HEK293 (cell line): ENCODE data around the gene CEBPE.

Experiments
- EGR2 ChIP-seq: fragments of 450-650 bp; formaldehyde crosslinking; IDR thresholded peaks from 2 replicates; pipeline ENCODE4 v1.5.1; 2016; ENCODE audit warnings: low read depth, missing biosample characterization, missing genetic modification characterization
- GLIS1 ChIP-seq: fragments of 450-650 bp; formaldehyde crosslinking; IDR thresholded peaks from 2 replicates; pipeline ENCODE4 v1.5.1; 2016; ENCODE audit warnings: missing biosample characterization, missing genetic modification characterization
- GLIS2 ChIP-seq: fragments of 450-650 bp; formaldehyde crosslinking; IDR thresholded peaks from 2 replicates; pipeline ENCODE4 v1.5.1; 2016; ENCODE audit warnings: missing biosample characterization, missing genetic modification characterization
- INSM2 ChIP-seq: fragments of 450-650 bp; formaldehyde crosslinking; IDR thresholded peaks from 2 replicates; pipeline ENCODE4 v1.5.1; 2016; ENCODE audit warnings: missing biosample characterization, missing genetic modification characterization
- PRDM1 ChIP-seq: fragments of 450-650 bp; formaldehyde crosslinking; IDR thresholded peaks from 2 replicates; pipeline ENCODE4; 2016; ENCODE audit warnings: missing biosample characterization, missing genetic modification characterization
- SP2 ChIP-seq: fragments of 450-650 bp; formaldehyde crosslinking; IDR thresholded peaks from 2 replicates; pipeline ENCODE4 v1.5.1; 2016; ENCODE audit warnings: missing biosample characterization, missing genetic modification characterization
- TCF7L2 ChIP-seq: IDR thresholded peaks from 2 replicates; pipeline ENCODE4 v1.6.1; 2011; ENCODE audit warnings: low read depth, mild to moderate bottlenecking, inconsistent platforms, low read length, moderate library complexity, borderline replicate concordance
- ZBTB1 ChIP-seq: fragments of 450-650 bp; formaldehyde crosslinking; IDR thresholded peaks from 2 replicates; pipeline ENCODE4 v1.5.1; 2016; ENCODE audit warnings: missing biosample characterization, missing genetic modification characterization
- ZBTB11 ChIP-seq: fragments of 450-650 bp; formaldehyde crosslinking; conservative IDR thresholded peaks from 2 replicates; pipeline ENCODE4 v1.5.1; 2016; ENCODE audit warnings: low read depth, missing biosample characterization, missing genetic modification characterization
- ZBTB17 ChIP-seq: fragments of 450-650 bp; formaldehyde crosslinking; IDR thresholded peaks from 2 replicates; pipeline ENCODE4 v1.5.1; 2016; ENCODE audit warnings: missing biosample characterization, missing genetic modification characterization
- ZFHX2 ChIP-seq: fragments of 450-650 bp; formaldehyde crosslinking; conservative IDR thresholded peaks from 2 replicates; pipeline ENCODE4 v1.5.1; 2016; ENCODE audit warnings: missing biosample characterization, missing genetic modification characterization
- ZFP41 ChIP-seq: fragments of 450-650 bp; formaldehyde crosslinking; IDR thresholded peaks from 2 replicates; pipeline ENCODE4 v1.5.1; 2016; ENCODE audit warnings: missing biosample characterization, missing genetic modification characterization, borderline replicate concordance
- ZNF140 ChIP-seq: fragments of 450-650 bp; formaldehyde crosslinking; IDR thresholded peaks from 2 replicates; pipeline ENCODE4 v1.5.1; 2016; ENCODE audit warnings: missing biosample characterization, missing genetic modification characterization
- ZNF292 ChIP-seq: fragments of 450-650 bp; formaldehyde crosslinking; IDR thresholded peaks from 2 replicates; pipeline ENCODE4 v1.5.1; 2016; ENCODE audit warnings: low read depth, missing biosample characterization, missing genetic modification characterization, borderline replicate concordance
- ZNF350 ChIP-seq: fragments of 450-650 bp; formaldehyde crosslinking; IDR thresholded peaks from 2 replicates; pipeline ENCODE4 v1.5.0; 2017; ENCODE audit warnings: missing biosample characterization, mild to moderate bottlenecking, missing genetic modification characterization
- ZNF398 ChIP-seq: fragments of 450-650 bp; formaldehyde crosslinking; IDR thresholded peaks from 2 replicates; pipeline ENCODE4 v1.5.1; 2017; ENCODE audit warnings: missing biosample characterization, missing genetic modification characterization
- ZNF518A ChIP-seq: fragments of 450-650 bp; formaldehyde crosslinking; conservative IDR thresholded peaks from 2 replicates; pipeline ENCODE4 v1.5.1; 2016; ENCODE audit warnings: low read depth, missing biosample characterization, missing genetic modification characterization
- ZNF529 ChIP-seq: fragments of 450-650 bp; formaldehyde crosslinking; IDR thresholded peaks from 2 replicates; pipeline ENCODE4 v1.5.1; 2017; ENCODE audit warnings: missing genetic modification characterization, missing biosample characterization; ENCODE audit not compliant: insufficient replicate concordance
- ZSCAN30 ChIP-seq: fragments of 450-650 bp; IDR thresholded peaks from 2 replicates; pipeline ENCODE4 v1.5.1; 2018; ENCODE audit warnings: missing biosample characterization, mild to moderate bottlenecking, missing genetic modification characterization, moderate library complexity
- TF ChIP-seq, protein P1 (sequence below): fragments of 450-650 bp; formaldehyde crosslinking; IDR thresholded peaks from 2 replicates; pipeline ENCODE4 v1.5.1; 2016; ENCODE audit warnings: missing biosample characterization, missing genetic modification characterization, borderline replicate concordance
- TF ChIP-seq, protein P2 (sequence below): fragments of 450-650 bp; formaldehyde crosslinking; IDR thresholded peaks from 2 replicates; pipeline ENCODE4 v1.5.1; 2016; ENCODE audit warnings: missing biosample characterization, missing genetic modification characterization

Gene CEBPE

DNA sequence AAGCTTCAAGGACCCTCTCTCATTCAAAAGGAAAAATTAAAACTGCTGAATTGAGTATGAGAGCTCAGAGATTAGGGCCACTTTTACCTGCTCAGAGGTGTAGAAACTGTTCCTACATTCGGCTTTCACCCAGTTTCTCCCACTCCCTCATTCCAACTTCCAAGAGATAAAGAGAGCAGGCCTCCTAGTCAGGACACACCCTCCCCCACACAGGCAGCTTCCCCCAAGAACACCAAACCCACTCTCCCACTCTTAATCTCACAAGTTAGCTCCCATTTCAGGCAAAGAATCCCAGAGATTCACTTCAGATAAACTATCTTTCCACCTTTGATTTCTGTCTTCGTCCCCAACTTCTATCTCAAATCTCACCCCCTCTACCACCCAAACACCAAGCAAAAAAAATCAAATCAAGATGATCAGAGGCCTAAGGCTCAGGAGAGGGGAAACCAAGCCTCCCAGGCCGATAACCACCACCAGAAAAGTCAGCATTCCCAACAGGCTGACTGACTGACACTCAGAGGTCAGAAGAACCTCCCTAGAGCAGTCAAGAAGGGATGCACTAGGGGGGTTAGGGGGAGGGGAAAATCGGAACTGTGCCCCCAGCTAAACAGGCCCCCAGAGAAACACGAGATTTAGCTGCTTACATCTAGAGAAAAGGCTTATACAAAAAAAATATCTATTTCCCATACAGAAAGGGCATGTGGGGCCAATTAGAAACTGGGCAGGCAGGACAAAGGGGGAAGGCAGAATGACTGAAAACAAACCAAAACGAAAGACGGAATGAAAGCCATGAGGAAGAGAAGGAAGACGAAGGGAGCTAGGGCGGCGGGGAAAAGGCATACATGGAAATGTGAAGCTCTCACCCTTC, 48.6 kb downstream of the CEBPE start (continued):
- TF ChIP-seq ZSCAN30 (no peak), ZNF518A (tag by site-specific recombination) (no peak), TCF7L2 (no peak), EGR2 (tag by site-specific recombination) (peak; percentile 71; the same call in 1 of the 2 replicates), ZNF350 (tag by site-specific recombination) (no peak), ZNF292 (tag by site-specific recombination) (no peak), GLIS1 (peak; percentile 64), ZNF398 (tag by site-specific recombination) (peak; percentile 30; the same call in 1 of the 2 replicates), ZBTB11 (tag by site-specific recombination) (peak; percentile 71), ZNF140 (no peak), GLIS2 (tag by site-specific recombination) (peak; percentile 37; the same call in 1 of the 2 replicates), INSM2 (tag by site-specific recombination) (no peak), ZFP41 (tag by site-specific recombination) (no peak), ZBTB1 (tag by site-specific recombination) (no peak), ZFHX2 (tag by site-specific recombination) (peak; percentile 54), PRDM1 (peak; percentile 96), ZBTB17 (tag by site-specific recombination) (peak; percentile 71), ZNF529 (tag by site-specific recombination) (no peak), SP2 (no peak)
- TF ChIP-seq, protein P1, sequence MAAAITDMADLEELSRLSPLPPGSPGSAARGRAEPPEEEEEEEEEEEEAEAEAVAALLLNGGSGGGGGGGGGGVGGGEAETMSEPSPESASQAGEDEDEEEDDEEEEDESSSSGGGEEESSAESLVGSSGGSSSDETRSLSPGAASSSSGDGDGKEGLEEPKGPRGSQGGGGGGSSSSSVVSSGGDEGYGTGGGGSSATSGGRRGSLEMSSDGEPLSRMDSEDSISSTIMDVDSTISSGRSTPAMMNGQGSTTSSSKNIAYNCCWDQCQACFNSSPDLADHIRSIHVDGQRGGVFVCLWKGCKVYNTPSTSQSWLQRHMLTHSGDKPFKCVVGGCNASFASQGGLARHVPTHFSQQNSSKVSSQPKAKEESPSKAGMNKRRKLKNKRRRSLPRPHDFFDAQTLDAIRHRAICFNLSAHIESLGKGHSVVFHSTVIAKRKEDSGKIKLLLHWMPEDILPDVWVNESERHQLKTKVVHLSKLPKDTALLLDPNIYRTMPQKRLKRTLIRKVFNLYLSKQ, result no peak
- TF ChIP-seq, protein P2, sequence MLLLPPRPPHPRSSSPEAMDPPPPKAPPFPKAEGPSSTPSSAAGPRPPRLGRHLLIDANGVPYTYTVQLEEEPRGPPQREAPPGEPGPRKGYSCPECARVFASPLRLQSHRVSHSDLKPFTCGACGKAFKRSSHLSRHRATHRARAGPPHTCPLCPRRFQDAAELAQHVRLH (tag by site-specific recombination), result no peak
